Tibial nerve (tissue), 3 donors: ENCODE measurements around the gene EVX2.

Source experiments
- POLR2A ChIP-seq, 2 donors: fragments of 450-650 bp; IDR thresholded peaks; one replicate each; pipeline ENCODE4 v1.6.1; 2017; ENCODE audit warnings: antibody characterized with exemption in 2 of 2, mild to moderate bottlenecking in 2 of 2, moderate library complexity in 2 of 2
- TF ChIP-seq, protein P1 (sequence below), 5 experiments: fragments of 200-600 bp in 3 of 5; fragments of 450-650 bp in 2 of 5; sonication (generic) in 3 of 5; IDR thresholded peaks; one replicate each; pipeline ENCODE4 v1.5.1; 2016 to 2019; ENCODE audit warnings: antibody characterized with exemption in 5 of 5, mild to moderate bottlenecking in 3 of 5, moderate library complexity in 2 of 5

DNA sequence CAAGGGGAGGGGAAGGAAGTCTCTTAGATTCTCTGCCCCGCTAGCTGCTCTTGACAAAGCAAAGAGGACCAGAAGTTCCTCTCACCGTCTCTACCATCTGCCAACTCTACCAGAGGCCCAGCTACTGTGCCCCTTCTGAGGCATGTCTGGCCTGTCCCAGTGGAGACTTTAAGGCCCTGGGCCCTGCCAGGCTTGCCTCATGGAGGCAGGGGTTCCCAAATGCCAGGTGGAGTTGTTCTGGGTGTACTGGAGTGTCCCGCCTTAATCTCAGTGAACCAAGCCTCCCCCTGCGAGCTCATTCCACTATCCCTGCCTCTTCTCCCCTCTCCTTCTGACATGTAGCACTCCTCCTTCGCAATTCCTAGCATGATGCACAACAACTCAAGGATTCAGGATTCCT lies 18.1 kb upstream of the EVX2 start:
- TF ChIP-seq, protein P1, sequence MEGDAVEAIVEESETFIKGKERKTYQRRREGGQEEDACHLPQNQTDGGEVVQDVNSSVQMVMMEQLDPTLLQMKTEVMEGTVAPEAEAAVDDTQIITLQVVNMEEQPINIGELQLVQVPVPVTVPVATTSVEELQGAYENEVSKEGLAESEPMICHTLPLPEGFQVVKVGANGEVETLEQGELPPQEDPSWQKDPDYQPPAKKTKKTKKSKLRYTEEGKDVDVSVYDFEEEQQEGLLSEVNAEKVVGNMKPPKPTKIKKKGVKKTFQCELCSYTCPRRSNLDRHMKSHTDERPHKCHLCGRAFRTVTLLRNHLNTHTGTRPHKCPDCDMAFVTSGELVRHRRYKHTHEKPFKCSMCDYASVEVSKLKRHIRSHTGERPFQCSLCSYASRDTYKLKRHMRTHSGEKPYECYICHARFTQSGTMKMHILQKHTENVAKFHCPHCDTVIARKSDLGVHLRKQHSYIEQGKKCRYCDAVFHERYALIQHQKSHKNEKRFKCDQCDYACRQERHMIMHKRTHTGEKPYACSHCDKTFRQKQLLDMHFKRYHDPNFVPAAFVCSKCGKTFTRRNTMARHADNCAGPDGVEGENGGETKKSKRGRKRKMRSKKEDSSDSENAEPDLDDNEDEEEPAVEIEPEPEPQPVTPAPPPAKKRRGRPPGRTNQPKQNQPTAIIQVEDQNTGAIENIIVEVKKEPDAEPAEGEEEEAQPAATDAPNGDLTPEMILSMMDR (IDR thresholded peaks at IDR 0.05) = no peak
- no peak for TF ChIP-seq POLR2A (IDR thresholded peaks at IDR 0.05)
